NCI-H1417 treated with DMSO at 0.1 percent for 48 hours (cell line): ENCODE data around the gene HECTD3.
"Not testable (repeated sequence)": the region's sequence is repeated elsewhere in the genome, so short reads cannot be mapped to it uniquely, and the experiment has no call there.

Experiments used
- DNase-seq: peaks from one replicate; lab custom pipeline; 2025; lab: John Stamatoyannopoulos, UW

HECTD3 gene

DNA sequence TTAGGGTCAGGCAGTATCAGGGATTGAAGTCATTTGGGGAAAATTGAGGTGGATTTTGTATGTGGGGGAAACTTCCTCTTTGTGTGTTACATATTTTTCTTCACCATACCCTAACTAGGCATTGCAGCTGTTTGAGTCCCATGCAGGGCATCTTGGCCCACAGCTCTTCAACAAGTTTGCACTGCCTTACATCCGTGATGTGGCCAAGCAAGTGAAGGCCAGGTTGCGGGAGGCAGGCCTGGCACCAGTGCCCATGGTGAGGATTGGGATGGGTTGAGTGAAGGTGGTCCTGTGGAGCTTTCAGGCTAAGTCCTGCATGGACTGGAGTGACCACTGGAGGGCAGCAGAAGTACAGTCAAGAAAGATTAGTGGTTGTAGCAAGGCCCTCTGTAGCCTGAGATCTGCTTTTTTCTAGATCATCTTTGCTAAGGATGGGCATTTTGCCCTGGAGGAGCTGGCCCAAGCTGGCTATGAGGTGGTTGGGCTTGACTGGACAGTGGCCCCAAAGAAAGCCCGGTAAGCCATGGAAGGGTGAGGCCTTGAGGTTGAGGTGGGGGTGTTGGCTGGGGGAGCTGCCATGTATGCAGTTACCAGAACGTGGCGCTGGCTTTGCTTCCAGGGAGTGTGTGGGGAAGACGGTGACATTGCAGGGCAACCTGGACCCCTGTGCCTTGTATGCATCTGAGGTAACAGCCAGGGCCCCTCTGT lies 3.4 kb upstream of the HECTD3 start:
- no peak for DNase-seq

GRCh38 chr1:45013551-45014209 lies 2.6 kb upstream of the HECTD3 start:
- DNase-seq = no peak

DNA sequence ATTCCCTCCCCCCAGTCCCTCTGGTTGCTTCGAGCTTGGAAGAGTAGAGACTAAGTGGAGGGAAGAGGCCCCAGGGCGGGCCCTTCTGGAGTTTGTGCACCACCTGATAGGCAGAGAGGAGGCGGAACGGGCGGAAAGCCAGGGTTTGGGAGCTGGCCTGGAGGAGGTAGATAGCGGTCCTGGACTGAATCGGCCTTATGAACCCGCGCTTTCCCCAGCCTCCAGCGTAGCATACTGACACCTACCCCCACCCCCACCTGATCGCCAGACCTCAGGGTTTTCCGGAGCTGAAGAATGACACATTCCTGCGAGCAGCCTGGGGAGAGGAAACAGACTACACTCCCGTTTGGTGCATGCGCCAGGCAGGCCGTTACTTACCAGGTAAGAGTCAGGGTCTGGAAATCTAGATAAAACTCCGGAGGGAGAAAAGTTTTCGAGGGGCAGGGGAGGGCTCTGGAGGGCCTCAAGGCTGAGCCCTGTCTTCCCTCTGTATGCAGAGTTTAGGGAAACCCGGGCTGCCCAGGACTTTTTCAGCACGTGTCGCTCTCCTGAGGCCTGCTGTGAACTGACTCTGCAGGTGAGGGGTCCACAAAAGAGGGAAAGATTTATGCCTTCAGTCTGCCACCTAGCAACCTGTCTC lies 1.6 kb upstream of the HECTD3 start:
- DNase-seq = no peak

GRCh38 chr1:45011837-45012638 lies 914 bp upstream of the HECTD3 start, which contains the start of gene UROD:
UROD (plus strand) TSS chr1:45012254; CDS start chr1:45012266, 12 bp downstream.
- DNase-seq = peak; percentile 77

DNA sequence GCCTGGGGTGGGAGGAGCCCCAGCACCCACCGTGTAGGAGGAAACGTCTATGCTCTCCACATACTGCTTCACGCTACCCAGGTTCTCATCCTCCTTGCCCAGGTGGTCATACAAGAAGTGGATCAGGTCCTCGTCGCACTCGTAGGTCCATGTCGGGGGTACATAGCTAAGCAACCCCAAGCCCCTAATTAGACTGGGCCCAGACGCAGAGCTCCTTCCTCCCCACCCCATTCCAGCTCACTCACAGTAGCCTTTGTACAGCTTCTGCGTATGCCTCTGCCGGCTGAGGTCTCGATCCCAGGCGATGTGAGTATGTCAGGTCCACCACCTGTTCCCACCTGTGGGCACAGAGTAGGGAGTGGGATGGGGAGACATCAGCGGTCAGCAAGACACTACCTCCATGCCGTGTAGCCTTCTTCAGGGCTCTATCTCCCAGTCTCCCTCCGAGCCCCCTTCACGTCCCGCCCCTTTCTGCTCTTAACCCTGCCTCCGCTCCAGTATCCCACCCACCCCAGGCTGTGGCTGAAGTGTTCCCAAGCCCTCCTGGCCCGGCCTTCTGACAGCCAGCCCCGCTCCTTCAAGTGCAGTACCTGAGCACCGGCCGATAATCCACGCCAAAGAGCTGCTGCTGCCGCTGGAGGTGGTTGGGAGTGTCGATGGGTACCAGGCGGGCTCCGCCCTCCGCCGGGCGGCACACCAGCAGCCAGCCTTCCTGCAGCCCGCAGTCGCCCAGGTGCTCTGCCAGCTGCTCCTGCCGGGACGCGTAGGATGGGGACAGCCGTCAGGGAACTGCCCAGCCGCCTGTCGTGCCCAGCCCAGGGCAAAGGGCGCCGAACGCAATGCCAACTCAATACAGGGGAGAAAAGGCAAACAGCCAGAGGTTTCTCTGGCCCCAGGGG lies 919 bp downstream of the HECTD3 start:
- DNase-seq = no peak

- no peak for DNase-seq
Measured at GRCh38 chr1:45009296-45009865, 1.7 kb downstream of the HECTD3 start.

DNA sequence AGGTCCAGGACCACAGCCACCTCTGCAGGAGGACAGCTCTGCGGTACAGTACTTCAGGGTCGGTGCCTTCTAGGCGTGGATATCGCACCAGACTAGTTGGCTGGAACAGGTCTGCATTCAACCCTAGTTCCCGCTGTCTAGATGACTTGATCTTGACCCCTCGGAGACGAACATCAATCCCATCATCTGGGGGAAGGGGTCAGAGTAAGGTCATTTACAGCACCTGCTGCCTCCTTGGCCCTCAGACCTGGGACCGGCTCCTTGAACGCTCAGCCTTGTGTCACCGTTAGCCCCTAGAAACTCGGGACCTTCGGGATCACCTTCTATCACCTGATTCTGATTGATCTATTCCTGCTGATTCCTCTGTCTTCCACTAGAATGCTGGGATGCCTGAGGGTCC lies 2.6 kb downstream of the HECTD3 start:
- no peak for DNase-seq

- no peak for DNase-seq
Measured at GRCh38 chr1:45008076-45008475, 3.0 kb downstream of the HECTD3 start.

DNA sequence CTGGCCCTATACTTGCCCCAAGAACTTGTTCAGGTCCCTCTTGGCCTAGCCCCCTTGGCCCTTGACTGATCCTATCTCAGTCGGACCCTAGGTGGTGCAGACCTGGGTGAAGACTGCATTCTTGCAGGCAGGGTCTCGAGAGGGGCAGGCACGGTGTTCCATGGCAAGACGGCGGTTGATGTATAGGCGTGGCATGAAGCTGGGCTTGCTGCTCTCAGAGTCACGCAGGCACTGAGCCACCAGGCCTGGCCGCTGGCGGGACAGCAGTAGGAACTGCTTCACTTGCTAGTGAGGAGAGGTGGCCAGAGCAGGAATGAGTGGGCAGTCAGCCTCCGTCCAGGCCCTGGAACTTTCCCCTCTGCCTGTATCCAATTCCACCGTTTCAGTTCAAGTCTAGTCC lies 3.8 kb downstream of the HECTD3 start:
- no peak for DNase-seq

- DNase-seq = no peak
Measured at GRCh38 chr1:45005761-45006160, 5.4 kb downstream of the HECTD3 start.

DNA sequence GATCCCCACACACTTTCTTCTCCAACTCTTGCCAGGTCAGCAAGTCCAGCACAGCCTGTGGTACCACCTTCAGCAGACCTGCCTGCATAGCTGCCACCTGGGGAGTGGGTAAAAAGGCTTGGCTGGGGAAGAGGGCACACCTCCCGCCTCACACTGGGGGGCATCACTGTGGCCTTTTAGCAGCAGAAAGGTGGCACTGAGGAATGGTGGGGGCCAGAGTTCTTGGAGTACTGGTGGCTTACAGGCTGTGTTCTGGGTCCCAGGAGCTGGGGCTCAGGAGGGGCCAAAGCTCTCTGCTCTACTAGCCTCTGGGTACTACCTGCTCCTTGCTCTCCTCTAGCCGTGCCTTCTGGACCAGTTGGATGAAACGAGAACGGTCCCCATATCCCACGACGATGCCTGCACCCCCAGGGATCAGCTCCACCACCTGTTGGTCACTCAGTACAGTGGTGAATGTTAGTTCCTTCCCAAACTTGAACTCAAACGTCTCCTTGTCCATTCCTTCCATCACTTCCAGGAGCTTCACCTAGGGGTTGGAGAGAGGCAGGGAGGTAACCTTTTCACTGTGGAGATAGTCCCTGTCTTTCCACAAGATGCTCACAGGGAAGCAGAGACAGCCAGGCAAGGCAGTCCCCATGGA lies 6.7 kb downstream of the HECTD3 start:
- DNase-seq = no peak

DNA sequence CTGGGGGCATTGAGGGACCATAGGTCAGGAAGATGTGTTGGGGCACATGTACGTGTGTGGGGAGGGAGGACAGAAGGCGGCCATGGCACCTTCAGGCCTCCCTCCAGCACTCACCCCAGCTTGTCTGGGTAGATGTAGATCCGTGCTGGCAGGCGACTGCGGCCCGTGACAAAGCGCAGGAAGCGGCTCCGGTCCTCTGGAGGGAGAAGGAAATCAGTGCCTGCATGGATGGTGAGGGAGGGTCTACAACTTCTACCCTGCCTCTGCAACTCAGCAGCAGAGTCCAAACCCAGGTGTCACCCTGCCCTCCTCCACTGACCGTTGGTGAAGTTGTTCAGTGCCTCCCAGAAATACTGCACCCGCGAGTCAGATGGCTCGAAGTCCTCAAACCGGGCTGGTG lies 7.4 kb downstream of the HECTD3 start:
- DNase-seq = no peak

DNA sequence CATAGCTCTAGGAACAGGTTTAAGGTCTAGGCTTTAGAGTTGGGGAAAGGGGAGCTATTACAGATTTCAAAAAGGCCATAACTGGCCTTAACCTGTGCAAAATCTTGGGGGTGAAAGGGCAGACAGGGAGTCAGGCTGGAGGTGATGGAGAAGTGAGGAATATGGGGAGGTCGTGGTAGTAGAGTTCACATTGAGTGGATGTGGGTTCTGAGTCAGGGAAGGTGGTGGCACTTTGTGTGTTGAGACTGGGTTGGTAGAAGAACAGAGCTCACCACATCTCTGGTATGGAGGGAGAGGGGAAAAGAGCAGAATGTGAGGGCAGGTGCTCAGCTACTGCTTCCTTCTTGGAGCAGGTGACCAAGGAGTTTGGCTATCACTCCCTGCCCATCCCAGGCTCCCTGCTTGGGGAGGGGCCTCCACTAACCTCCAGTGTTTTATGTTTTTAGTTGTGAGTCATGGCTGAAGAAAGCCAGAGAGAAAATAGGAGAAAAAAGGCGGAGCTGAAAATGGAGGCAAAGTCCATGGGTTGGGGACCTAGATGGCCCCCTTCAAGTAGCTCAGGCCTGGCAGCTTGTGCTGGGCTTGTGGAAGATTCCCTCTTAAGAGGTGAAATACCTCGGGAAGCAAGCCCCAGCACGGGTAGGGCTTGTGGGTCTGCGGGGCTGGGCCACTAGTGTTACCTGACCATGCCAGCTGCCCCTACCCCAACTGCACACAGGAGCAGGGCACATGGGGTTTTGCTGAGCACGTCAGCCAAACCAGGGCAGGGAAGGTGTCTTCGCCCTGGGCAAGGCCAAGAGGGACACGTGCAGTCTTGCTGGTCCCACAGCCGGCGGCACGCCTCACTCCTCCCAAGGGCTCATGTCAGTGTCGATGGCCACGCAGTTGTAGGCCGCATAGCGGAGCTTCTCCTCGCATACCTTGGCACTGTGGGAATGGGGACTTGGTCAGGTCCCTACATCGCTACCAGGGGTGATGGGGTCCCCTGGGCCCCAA lies 8.2 kb downstream of the HECTD3 start:
- no peak for DNase-seq

- not testable (repeated sequence) for DNase-seq
Measured at GRCh38 chr1:45001576-45001975, 9.5 kb downstream of the HECTD3 start.

GRCh38 chr1:45001011-45001481 lies 10.1 kb downstream of the HECTD3 start:
- DNase-seq = no peak

GRCh38 chr1:44999232-44999631 lies 11.9 kb downstream of the HECTD3 start:
- no peak for DNase-seq

GRCh38 chr1:44995467-44996238 lies 15.5 kb downstream of the HECTD3 start:
- no peak for DNase-seq

GRCh38 chr1:44994309-44994898 lies 16.7 kb downstream of the HECTD3 start:
- DNase-seq = no peak
